Renal cortical epithelial cell (primary cell): ENCODE measurements around the gene GOLGA6L2. TPM values are rescaled to one million over a fixed set of nuclear protein-coding genes. Genes with fewer than 3 reads are reported as not detected.
"Not testable (repeated sequence)": the region's sequence is repeated elsewhere in the genome, so short reads cannot be mapped to it uniquely, and the experiment has no call there.

Source experiments
- DNase-seq: peaks from one replicate; pipeline ENCODE4 v3.0.0-alpha.2; 2011; ENCODE audit warnings: low read depth
- total RNA-seq: library from RNA; depleted of rRNA; stranded (reverse); fragments of >200 nt; gene quantifications from 2 replicates; pipeline ENCODE4 v1.2.3, GENCODE V29; 2014

Gene GOLGA6L2
- total RNA-seq, 1 donor from 2014 or later = not detected

DNA sequence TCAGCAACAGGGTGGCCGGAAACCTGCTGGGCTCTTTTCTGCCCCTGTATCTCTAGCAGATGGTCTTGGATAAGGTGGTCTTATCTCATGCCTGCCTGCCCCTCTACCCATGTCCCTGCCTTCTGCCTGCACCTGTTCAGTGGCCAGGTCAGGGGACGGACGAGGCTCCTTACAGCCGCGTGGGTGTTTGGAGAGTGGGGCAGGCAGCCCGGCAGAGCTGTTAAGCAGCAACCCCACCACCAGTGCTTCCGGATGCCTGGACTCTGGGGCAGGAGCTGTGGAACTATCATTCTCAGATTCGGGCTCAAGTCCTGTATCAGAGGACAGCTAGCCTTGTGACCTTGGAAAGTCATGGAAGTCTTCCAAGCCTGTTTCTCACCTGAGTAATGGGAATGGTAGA is 21.7 kb downstream of the GOLGA6L2 start:
- not testable (repeated sequence) for DNase-seq

DNA sequence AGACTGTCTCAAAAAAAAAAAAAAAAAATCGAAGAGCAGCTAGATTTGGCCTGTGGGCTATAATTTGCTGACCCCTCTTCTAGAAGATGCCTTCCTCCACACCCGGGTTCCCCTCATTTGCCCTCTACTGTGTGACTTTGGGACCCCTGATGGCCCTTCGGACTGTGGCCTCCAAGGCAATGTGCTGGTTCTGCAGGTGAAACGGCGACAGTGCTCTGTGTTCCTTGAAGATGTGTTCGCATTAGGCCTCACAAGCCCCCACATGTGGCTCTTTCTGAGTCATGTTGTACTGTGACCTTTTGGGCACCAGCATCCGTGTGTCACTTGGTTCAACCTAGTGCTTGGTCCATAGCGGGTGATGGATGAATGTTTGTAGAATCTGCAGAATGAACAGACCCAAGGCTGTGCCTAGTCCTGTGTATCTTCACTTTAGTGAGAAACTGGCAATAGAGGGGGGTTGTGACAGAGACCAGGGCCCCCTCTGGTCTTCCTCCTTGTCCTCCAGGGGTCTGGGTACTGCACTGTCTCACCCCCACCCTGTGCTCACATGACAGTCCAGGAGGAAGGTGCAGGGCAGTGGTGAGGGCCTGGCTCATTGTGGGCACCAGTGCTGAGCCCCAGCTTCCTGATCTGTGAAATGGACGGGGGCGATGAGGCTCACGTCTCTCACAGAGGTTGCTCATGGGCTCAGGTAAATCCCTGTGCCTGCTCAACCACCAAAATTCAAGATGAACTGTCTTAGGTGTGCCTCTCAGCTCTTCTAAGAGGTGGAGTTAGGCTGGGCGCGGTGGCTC is 22.7 kb downstream of the GOLGA6L2 start:
- no peak for DNase-seq

GRCh38 chr15:23422946-23423708 is 23.9 kb downstream of the GOLGA6L2 start:
- DNase-seq = peak; percentile 11

- DNase-seq = peak; percentile 23
Measured at GRCh38 chr15:23422099-23422945, 24.7 kb downstream of the GOLGA6L2 start.

- no peak for DNase-seq
Measured at GRCh38 chr15:23420806-23421575, 26.1 kb downstream of the GOLGA6L2 start.

- no peak for DNase-seq
Measured at GRCh38 chr15:23416349-23417276, 30.4 kb downstream of the GOLGA6L2 start.

GRCh38 chr15:23415866-23416265 is 31.2 kb downstream of the GOLGA6L2 start:
- not testable (repeated sequence) for DNase-seq

DNA sequence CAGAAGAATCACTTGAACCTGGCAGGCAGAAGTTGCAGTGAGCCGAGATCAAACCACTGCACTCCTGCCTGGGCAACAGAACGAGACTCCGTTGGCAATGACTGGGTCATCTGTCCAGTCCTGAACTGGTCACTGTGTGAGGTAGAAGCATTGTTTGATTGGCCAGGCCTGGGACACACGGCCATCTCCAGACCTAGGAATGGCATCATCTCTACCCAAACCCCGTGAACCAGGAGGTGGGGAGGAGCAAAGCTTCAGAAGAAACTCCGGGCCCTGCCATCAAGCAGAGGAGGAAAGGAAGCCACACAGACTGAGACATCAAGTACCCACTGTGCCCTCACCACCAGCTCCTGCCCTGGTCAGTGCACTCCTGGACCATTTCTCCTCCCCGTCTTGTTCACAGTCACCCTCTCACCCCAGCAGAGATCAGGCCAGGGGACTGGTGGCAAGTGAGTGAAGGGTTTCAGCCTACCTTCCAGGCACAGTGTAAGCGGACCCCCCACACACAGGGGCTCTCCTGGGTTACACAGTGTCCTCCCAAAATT is 31.6 kb downstream of the GOLGA6L2 start:
- DNase-seq = no peak

DNA sequence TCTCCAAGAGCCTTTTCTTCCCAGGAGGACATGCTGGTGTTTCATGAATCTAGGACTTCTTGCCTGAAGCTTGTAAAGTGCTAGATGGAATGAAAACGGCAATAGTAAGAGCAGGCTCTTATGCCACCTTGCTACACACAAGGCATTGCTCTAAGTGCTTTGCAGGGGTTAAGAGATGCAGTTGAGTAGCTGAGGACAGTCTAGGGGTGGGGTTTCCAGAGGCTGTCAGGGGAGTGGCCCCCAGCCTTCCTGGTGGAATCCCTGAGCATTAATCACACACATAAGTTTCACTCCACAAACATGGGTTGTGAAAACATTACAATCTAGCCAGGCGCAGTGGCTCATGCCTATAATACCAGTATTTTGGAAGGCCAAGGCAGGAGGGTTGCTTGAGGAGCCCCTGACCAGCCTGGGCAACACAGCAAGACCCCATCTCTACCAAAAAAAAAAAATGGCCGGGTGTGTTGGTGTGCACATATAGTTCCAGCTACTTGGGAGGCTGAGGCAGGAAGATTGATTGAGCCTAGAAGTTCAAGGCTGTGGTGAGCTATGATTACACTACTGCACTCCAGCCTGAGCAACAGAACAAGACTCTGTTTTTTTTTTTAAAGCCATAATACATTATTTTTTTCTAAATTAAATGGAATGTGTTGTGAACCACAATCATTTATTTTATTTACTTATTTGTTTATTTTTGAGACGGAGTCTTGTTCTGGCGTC is 34.0 kb downstream of the GOLGA6L2 start:
- DNase-seq = not testable (repeated sequence)

DNA sequence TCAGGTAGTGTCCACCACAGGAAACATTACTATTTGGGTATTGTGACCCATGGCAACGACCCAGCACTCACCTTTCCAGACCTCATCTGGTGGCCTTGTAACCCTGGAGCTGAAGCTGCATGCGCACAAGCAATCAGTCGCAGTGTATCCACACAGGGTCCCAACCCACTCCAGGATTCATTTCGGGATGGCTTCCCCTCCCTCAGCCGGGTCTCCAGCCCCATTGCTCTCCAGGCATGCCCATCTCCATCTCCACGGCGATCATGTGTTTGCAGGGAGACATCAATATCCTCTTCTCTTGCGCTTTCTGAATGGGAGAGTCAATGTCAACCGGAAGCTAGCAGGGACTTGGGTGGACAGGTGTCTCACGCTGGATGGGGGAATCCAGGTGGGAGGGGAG is 35.2 kb downstream of the GOLGA6L2 start:
- DNase-seq = no peak

DNA sequence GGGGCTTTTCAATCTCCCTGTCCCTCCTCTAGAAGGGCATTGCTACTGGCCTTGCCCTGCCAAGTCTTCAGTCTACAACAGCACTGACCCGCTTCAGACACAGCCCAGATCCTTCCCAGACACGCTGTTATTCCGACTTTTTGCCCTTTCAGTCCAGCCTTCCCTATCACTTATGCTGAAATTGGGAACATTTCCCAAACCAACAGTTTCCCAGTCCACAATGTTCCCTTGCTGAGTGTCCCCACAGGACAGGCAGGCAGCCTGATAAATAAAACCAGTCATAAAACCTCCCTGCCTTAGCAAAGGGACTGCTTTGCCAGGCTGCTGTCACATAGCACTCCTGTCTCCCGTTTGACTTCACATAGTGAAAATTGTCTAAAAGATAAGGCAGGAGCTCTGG is 43.5 kb downstream of the GOLGA6L2 start:
- DNase-seq = no peak

GRCh38 chr15:23402544-23402943 is 44.5 kb downstream of the GOLGA6L2 start:
- no peak for DNase-seq

- DNase-seq = no peak
Measured at GRCh38 chr15:23402140-23402539, 44.9 kb downstream of the GOLGA6L2 start.

GRCh38 chr15:23401627-23402026 is 45.4 kb downstream of the GOLGA6L2 start:
- no peak for DNase-seq

- not testable (repeated sequence) for DNase-seq
Measured at GRCh38 chr15:23399207-23399606, 47.8 kb downstream of the GOLGA6L2 start.

GRCh38 chr15:23398357-23398756 is 48.7 kb downstream of the GOLGA6L2 start:
- not testable (repeated sequence) for DNase-seq

DNA sequence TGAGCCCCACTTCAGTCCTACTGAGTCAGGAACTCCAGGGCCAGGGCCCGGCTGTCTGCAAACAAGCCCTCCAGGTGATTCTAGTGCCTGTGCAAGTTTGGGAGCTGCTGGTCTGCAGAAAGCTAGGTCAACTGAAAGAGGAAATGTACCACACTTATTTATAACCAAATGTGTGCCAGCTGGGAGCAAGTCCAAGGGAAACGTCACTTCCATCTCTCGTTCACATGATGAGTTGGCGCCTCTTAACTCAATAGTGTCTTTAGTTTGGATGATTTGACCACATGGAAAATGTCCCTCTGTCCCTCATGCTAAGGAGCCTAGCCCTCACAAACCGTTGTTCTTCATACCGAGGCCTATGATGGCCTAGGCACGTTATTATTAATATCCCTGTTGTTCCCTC is 49.3 kb downstream of the GOLGA6L2 start:
- no peak for DNase-seq

GRCh38 chr15:23395832-23396231 is 51.2 kb downstream of the GOLGA6L2 start:
- no peak for DNase-seq

GRCh38 chr15:23395030-23395692 is 51.9 kb downstream of the GOLGA6L2 start:
- no peak for DNase-seq
